Prostate gland (tissue), 2 donors: ENCODE results near the gene TEN1. TPM values are rescaled to one million over a fixed set of nuclear protein-coding genes. Genes with fewer than 3 reads are reported as not detected.
"Not testable (repeated sequence)": the region's sequence is repeated elsewhere in the genome, so short reads cannot be mapped to it uniquely, and the experiment has no call there.

Experiments
- DNase-seq: peaks from one replicate; pipeline ENCODE4 v3.0.0-alpha.2; 2019; ENCODE audit warnings: low spot score
- H3K27ac ChIP-seq, 2 donors: fragments of 200-600 bp; sonication (generic); 2 replicates each; pipeline ENCODE4 v1.5.1; 2017 to 2019
- H3K27me3 ChIP-seq: fragments of 200-600 bp; sonication (generic); replicated peaks from 2 replicates; pipeline ENCODE4 v1.5.1; 2019; ENCODE audit not compliant: insufficient read depth
- H3K36me3 ChIP-seq, 2 donors: fragments of 200-600 bp; sonication (generic); 1 replicate in 1 of 2; 2 replicates in 1 of 2; pipeline versions ENCODE4 v1.5.1 to v1.8.1; 2017 to 2019
- H3K4me1 ChIP-seq: fragments of 200-600 bp; sonication (generic); replicated peaks from 2 replicates; pipeline ENCODE4 v1.5.1; 2019
- H3K4me3 ChIP-seq, 2 donors: fragments of 200-600 bp; sonication (generic); 2 replicates each; pipeline ENCODE4 v1.5.1; 2017 to 2019
- H3K9me3 ChIP-seq: fragments of 200-600 bp; sonication (generic); 2 replicates; pipeline ENCODE4 v1.5.1; 2017
- CTCF ChIP-seq, 4 experiments: fragments of 200-600 bp in 2 of 4; fragments of 450-650 bp in 2 of 4; sonication (generic) in 2 of 4; IDR thresholded peaks; 1 replicate in 3 of 4; 2 replicates in 1 of 4; pipeline ENCODE4 v1.5.1; 2016 to 2019; ENCODE audit warnings: antibody characterized with exemption in 4 of 4, mild to moderate bottlenecking in 2 of 4, moderate library complexity in 2 of 4
- POLR2A ChIP-seq: fragments of 450-650 bp; IDR thresholded peaks from one replicate; pipeline ENCODE4 v1.6.1; 2016; ENCODE audit warnings: antibody characterized with exemption, mild to moderate bottlenecking
- POLR2AphosphoS5 ChIP-seq: sonication (generic); formaldehyde crosslinking; IDR thresholded peaks from one replicate; pipeline ENCODE4 v1.6.1; 2017; ENCODE audit warnings: antibody characterized with exemption
- WGBS: methylation state at CpG from one replicate; pipeline ENCODE4 v1.1.5; 2018; 5-methylcytosine and 5-hydroxymethylcytosine counted together
- intact Hi-C: fragments of 100-400 bp; cut with DNase I; formaldehyde crosslinking; loops from one replicate; pipeline ENCODE4 v1.14.2; 2022
- total RNA-seq, 2 donors: library from RNA; depleted of rRNA; stranded (reverse); fragments of >200 nt; gene quantifications; one replicate each; pipeline ENCODE4 v1.1.0, GENCODE V29; 2016

The TEN1 gene
- total RNA-seq, 2 donors from 2014 or later, result 20.9 to 25.1 TPM

GRCh38 chr17:75965468-75965867 is 13.6 kb upstream of the TEN1 start:
- no peak for TF ChIP-seq POLR2AphosphoS5
- TF ChIP-seq CTCF (IDR thresholded peaks at IDR 0.05), result no peak
- no peak for TF ChIP-seq POLR2A
- 83% methylated on average over 6 of the region's 6 CpGs for WGBS
- Histone ChIP-seq H3K9me3 (no peaks in the 10 kb centered on the region), H3K27ac (no peak overlapping the region), H3K4me3 (no peak overlapping the region), H3K4me1 (no peaks in the 10 kb centered on the region), H3K27me3 (no peaks in the 10 kb centered on the region), H3K36me3 (no peaks in the 10 kb centered on the region)
- intact Hi-C loops, result no loop called here
- DNase-seq, result no peak

DNA sequence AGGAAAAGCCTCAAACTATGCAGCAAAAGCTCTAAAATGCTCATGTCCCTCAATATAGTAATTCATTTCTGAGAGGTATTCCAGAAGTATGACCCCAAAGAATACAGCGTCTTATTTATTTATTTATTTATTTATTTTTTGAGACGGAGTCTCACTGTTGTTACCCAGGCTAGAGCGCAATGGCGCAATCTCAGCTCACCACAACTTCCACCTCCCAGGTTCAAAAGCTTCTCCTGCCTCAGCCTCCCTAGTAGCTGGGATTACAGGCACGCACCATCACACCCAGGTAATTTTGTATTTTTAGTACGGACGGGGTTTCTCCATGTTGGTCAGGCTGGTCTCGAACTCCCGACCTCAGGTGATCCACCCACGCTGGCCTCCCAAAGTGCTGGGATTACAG is 10.0 kb upstream of the TEN1 start:
- H3K36me3 ChIP-seq, H3K4me1 ChIP-seq, H3K27me3 ChIP-seq, H3K27ac ChIP-seq, intact Hi-C loops, H3K9me3 ChIP-seq, H3K4me3 ChIP-seq, DNase-seq: not testable (repeated sequence)
- 95% methylated on average over 10 of the region's 10 CpGs for WGBS

- 73% methylated on average over 4 of the region's 4 CpGs for WGBS
- H3K36me3 ChIP-seq, result no peaks in the 10 kb centered on the region
- intact Hi-C loops, result no loop called here
- DNase-seq, result no peak
- no peaks in the 10 kb centered on the region for H3K4me1 ChIP-seq
- no peak for TF ChIP-seq POLR2AphosphoS5
- no peak for TF ChIP-seq POLR2A
- no peak for TF ChIP-seq CTCF (IDR thresholded peaks at IDR 0.05)
- H3K27ac ChIP-seq, result no peak overlapping the region
- no peaks in the 10 kb centered on the region for H3K9me3 ChIP-seq
- H3K27me3 ChIP-seq, result no peaks in the 10 kb centered on the region
- H3K4me3 ChIP-seq, result no peak overlapping the region
Measured at GRCh38 chr17:75970011-75970523, 9.0 kb upstream of the TEN1 start.

- Histone ChIP-seq H3K9me3 (no peaks in the 10 kb centered on the region), H3K36me3 (no peaks in the 10 kb centered on the region), H3K27ac (no peak overlapping the region), H3K27me3 (no peaks in the 10 kb centered on the region), H3K4me1 (no peaks in the 10 kb centered on the region), H3K4me3 (no peak overlapping the region)
- 89% methylated on average over 7 of the region's 7 CpGs for WGBS
- TF ChIP-seq POLR2A, result no peak
- no peak for TF ChIP-seq POLR2AphosphoS5
- no peak for TF ChIP-seq CTCF (IDR thresholded peaks at IDR 0.05)
- no peak for DNase-seq
- intact Hi-C loops, result no loop called here
Measured at GRCh38 chr17:75970626-75971025, 8.4 kb upstream of the TEN1 start.

DNA sequence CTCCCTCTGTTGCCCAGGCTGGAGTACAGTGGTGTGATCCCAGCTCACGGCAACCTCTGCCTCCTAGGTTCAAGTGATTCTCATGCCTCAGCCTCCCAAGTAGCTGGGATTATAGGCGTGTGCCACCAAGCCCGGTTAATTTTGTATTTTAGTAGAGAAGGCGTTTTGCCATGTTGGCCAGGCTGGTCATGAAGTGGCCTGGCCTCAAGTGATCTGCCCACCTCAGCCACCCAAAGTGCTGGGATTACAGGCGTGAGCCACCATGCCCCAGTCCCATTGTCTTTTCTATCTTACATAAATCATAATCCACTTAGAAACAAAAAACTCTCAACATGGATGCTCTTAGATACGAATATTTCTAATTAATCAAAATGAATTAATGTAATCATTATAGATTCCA is 3.9 kb upstream of the TEN1 start:
- intact Hi-C loops, H3K4me1 ChIP-seq, H3K4me3 ChIP-seq, H3K27me3 ChIP-seq, H3K9me3 ChIP-seq, H3K27ac ChIP-seq, DNase-seq, H3K36me3 ChIP-seq: not testable (repeated sequence)
- 97% methylated on average over 6 of the region's 6 CpGs for WGBS

DNA sequence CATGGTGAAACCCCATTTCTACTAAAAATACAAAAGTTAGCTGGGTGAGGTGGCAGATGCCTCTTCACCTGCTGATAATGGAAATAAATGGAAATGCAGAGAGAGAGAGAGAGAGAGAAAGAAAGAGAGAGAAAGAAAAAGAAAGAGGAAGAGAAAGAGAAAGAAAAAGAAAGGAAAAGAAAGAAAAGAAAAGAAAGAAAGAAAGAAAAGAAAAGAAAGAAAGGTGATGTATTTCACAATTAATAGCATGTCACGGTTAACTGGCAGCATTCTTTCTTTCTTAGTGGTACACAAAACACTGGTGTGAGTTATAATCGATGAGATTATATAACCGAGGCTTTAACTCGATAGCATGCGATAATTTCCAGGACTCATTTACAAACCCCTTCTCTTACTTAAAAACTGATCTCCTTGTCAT is 3.3 kb upstream of the TEN1 start:
- no peaks in the 10 kb centered on the region for H3K4me1 ChIP-seq
- no peaks in the 10 kb centered on the region for H3K36me3 ChIP-seq
- H3K27me3 ChIP-seq, result no peaks in the 10 kb centered on the region
- TF ChIP-seq POLR2A (no peak), CTCF (IDR thresholded peaks at IDR 0.05) (no peak), POLR2AphosphoS5 (no peak)
- no peak overlapping the region for H3K27ac ChIP-seq
- WGBS, result 86% methylated on average over 5 of the region's 5 CpGs
- H3K4me3 ChIP-seq, result no peak overlapping the region
- no peaks in the 10 kb centered on the region for H3K9me3 ChIP-seq
- intact Hi-C loops, result no loop called here
- DNase-seq, result no peak
